MCF 10A (cell line): ENCODE results near the gene SEMA3C. TPM values are rescaled to one million over a fixed set of nuclear protein-coding genes. Genes with fewer than 3 reads are reported as not detected.
A peak's percentile ranks its signal among the peaks of the same experiment; 100 is the strongest.

Experiments
- BruUV-seq: library from RNA; stranded (reverse); fragments of 400-500 nt; replicated peaks from 2 replicates; lab custom pipeline; 2021; lab: Mats Ljungman, UMichigan
- CTCF ChIA-PET: fragments of 300-600 bp; sonication (Branson Sonifier 250); formaldehyde crosslinking; extraction: SDS; loops from one replicate; lab custom pipeline; 2021; ENCODE audit warnings: antibody characterized with exemption, inconsistent platforms; lab: Yijun Ruan, JAX
- POLR2A ChIA-PET: fragments of 300-600, 350-650 bp; sonication (Branson Sonifier 250); formaldehyde crosslinking; extraction: SDS; loops from one replicate; lab custom pipeline; 2020; ENCODE audit warnings: antibody characterized with exemption, inconsistent platforms; lab: Yijun Ruan, JAX
- DNase-seq: peaks from one replicate; pipeline ENCODE4 v3.0.0-alpha.2; 2018; ENCODE audit not compliant: unreplicated experiment
- H3K27ac Mint-ChIP-seq: one replicate; pipeline ENCODE4 v1.8.0; 2022; ENCODE audit warnings: mild to moderate bottlenecking, low read depth, mixed read lengths; ENCODE audit not compliant: unreplicated experiment
- H3K27me3 Mint-ChIP-seq: one replicate; pipeline ENCODE4 v1.8.0; 2022; ENCODE audit warnings: mixed read lengths; ENCODE audit not compliant: insufficient read depth, unreplicated experiment
- H3K36me3 Mint-ChIP-seq: one replicate; pipeline ENCODE4 v1.8.0; 2022; ENCODE audit warnings: mild to moderate bottlenecking, moderate library complexity, mixed read lengths; ENCODE audit not compliant: insufficient read depth, unreplicated experiment
- H3K4me1 Mint-ChIP-seq: one replicate; pipeline ENCODE4 v1.8.0; 2022; ENCODE audit warnings: mixed read lengths; ENCODE audit not compliant: insufficient read depth, unreplicated experiment
- H3K4me3 Mint-ChIP-seq: one replicate; pipeline ENCODE4 v1.8.0; 2022; ENCODE audit warnings: mild to moderate bottlenecking, moderate library complexity, mixed read lengths; ENCODE audit not compliant: unreplicated experiment
- H3K9me3 Mint-ChIP-seq: one replicate; pipeline ENCODE4 v1.8.0; 2022; ENCODE audit warnings: mixed read lengths; ENCODE audit not compliant: unreplicated experiment
- intact Hi-C: fragments of 100-400 bp; cut with micrococcal nuclease; formaldehyde crosslinking; loops from 2 replicates; pipeline ENCODE4 v1.14.1; 2022
- total RNA-seq: library from RNA; stranded (reverse); gene quantifications from 2 replicates; pipeline ENCODE4 v1.2.3, GENCODE V29; 2022
- TF ChIP-seq, protein P1 (sequence below): fragments of 200-600 bp; IDR thresholded peaks from one replicate; pipeline ENCODE4 v1.8.0; 2022; ENCODE audit warnings: antibody characterized with exemption, mild to moderate bottlenecking; ENCODE audit not compliant: unreplicated experiment

Gene SEMA3C
- total RNA-seq, 1 experiment from 2014 or later: 140 TPM

DNA sequence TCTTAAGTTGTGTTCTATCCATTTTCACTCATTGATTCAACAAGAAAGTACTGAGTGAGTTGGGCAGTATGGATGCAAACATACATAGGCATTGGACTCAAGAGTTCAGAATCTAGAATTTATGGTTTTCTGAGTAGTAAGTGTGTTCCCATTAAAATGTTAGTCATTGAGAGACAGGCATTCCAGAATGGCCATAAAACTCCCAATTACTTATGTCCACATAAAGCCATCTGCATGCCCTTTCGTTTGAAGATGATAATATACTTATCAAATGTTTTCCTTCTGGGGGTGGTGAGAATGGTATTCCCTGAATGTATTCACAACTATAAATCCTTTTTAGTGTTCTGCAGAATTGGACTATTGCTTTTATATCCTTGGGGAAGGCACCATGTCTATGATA is 148.8 kb downstream of the SEMA3C start:
- ChIA-PET CTCF (no interaction called here), POLR2A (no interaction called here)
- intact Hi-C loops: no loop called here
- no peaks in the 10 kb centered on the region for H3K9me3 Mint-ChIP-seq
- DNase-seq: no peak
- no TSS peak for BruUV-seq
- peaks cover 79% of the 10 kb centered on the region for H3K36me3 Mint-ChIP-seq
- peaks cover 21% of the 10 kb centered on the region for H3K4me1 Mint-ChIP-seq
- H3K27me3 Mint-ChIP-seq: no peaks in the 10 kb centered on the region
- peak overlapping the region; percentile 63 for H3K27ac Mint-ChIP-seq
- TF ChIP-seq, protein P1, sequence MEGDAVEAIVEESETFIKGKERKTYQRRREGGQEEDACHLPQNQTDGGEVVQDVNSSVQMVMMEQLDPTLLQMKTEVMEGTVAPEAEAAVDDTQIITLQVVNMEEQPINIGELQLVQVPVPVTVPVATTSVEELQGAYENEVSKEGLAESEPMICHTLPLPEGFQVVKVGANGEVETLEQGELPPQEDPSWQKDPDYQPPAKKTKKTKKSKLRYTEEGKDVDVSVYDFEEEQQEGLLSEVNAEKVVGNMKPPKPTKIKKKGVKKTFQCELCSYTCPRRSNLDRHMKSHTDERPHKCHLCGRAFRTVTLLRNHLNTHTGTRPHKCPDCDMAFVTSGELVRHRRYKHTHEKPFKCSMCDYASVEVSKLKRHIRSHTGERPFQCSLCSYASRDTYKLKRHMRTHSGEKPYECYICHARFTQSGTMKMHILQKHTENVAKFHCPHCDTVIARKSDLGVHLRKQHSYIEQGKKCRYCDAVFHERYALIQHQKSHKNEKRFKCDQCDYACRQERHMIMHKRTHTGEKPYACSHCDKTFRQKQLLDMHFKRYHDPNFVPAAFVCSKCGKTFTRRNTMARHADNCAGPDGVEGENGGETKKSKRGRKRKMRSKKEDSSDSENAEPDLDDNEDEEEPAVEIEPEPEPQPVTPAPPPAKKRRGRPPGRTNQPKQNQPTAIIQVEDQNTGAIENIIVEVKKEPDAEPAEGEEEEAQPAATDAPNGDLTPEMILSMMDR: no peak
- no peak overlapping the region for H3K4me3 Mint-ChIP-seq

DNA sequence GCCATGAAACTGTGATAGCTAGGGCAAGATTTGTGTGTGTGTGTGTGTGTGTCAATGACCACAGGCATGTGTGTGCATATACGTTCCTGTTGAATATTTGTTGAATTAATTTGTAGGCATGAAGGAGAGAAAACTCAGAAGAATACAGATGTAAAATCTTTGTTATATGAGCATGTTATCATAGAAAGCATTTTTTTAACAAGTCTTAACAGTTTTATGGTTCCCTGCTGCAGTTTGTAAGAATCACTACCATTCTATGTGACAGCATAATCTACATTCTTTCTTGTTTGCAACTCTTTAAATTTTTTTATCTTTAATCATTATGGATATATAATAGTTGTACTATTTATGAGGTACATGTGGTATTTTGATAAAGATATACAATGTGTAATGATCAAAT is 150.1 kb downstream of the SEMA3C start:
- DNase-seq: no peak
- no peaks in the 10 kb centered on the region for H3K27me3 Mint-ChIP-seq
- peaks cover 81% of the 10 kb centered on the region for H3K36me3 Mint-ChIP-seq
- intact Hi-C loops: no loop called here
- no TSS peak for BruUV-seq
- H3K9me3 Mint-ChIP-seq: no peaks in the 10 kb centered on the region
- peaks cover 10% of the 10 kb centered on the region for H3K4me1 Mint-ChIP-seq
- no peak overlapping the region for H3K4me3 Mint-ChIP-seq
- H3K27ac Mint-ChIP-seq: no peak overlapping the region
- ChIA-PET CTCF (interaction anchor here (0.6 kb wide), 1 partner anchor 148 kb away, joined by 3 read pairs; no protein-coding TSS in a partner anchor), POLR2A (interaction anchor here (0.7 kb wide), 1 partner anchor 70 kb away, joined by 3 read pairs; no protein-coding TSS in a partner anchor)
- TF ChIP-seq, protein P1: no peak

DNA sequence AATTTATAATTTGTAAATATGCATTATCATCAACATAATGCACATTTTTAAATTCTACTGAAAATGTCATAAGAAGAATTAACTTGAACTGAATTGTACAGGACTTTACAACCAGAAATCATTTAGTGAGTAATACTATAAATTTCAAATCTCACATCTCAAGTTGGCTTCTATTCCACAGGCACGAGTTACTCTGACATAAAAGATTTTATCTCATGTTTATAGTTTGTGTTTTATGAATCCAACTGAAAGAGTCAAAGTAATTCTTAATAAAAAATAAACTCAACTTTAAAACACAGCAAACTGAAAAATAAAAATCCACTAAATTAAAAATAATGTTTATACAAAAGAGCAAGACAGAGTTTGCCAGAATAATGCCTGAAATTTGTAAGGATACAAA is 151.2 kb downstream of the SEMA3C start:
- no peak for DNase-seq
- H3K27me3 Mint-ChIP-seq: no peaks in the 10 kb centered on the region
- intact Hi-C loops: no loop called here
- peaks cover 81% of the 10 kb centered on the region for H3K36me3 Mint-ChIP-seq
- TF ChIP-seq, protein P1: no peak
- H3K27ac Mint-ChIP-seq: no peak overlapping the region
- H3K4me3 Mint-ChIP-seq: no peak overlapping the region
- ChIA-PET POLR2A (interaction anchor here (1.0 kb wide), 1 partner anchor 16 kb away, joined by 3 read pairs; no protein-coding TSS in a partner anchor), CTCF (no interaction called here)
- no peaks in the 10 kb centered on the region for H3K9me3 Mint-ChIP-seq
- BruUV-seq: no TSS peak
- H3K4me1 Mint-ChIP-seq: peaks cover 4% of the 10 kb centered on the region

DNA sequence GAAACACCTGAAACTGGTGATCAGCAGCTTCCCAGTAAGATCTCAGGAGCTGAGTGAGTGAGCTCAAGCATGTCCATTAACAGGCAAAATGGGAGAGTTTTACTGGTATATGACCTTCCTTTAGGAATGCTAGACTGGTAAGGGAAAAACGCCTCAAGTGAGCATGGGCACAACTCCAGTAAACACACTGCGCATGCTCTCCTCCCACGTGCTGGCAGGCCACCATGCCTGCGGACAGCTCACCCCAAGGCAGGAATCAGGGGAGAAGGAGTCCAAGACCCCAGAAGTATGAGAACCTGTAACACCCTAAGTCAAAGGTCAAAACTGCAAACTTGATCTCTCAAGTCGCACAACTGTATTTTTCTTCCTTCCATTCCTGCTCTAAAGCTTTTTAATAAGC is 152.1 kb downstream of the SEMA3C start:
- H3K36me3 Mint-ChIP-seq: peaks cover 83% of the 10 kb centered on the region
- ChIA-PET CTCF (interaction anchor here (1.2 kb wide), 1 partner anchor 15 kb away, joined by 6 read pairs; no protein-coding TSS in a partner anchor), POLR2A (interaction anchor here (1.0 kb wide), 1 partner anchor 15 kb away, joined by 3 read pairs; no protein-coding TSS in a partner anchor)
- intact Hi-C loops: no loop called here
- TF ChIP-seq, protein P1: no peak
- DNase-seq: no peak
- no peak overlapping the region for H3K4me3 Mint-ChIP-seq
- H3K4me1 Mint-ChIP-seq: peaks cover 4% of the 10 kb centered on the region
- no peak overlapping the region for H3K27ac Mint-ChIP-seq
- no peaks in the 10 kb centered on the region for H3K9me3 Mint-ChIP-seq
- BruUV-seq: no TSS peak
- no peaks in the 10 kb centered on the region for H3K27me3 Mint-ChIP-seq
